Heart left ventricle (tissue), 16 donors: Measurements from ENCODE around the gene BATF3. TPM values are rescaled to one million over a fixed set of nuclear protein-coding genes. Genes with fewer than 3 reads are reported as not detected.
"Not testable (repeated sequence)": the region's sequence is repeated elsewhere in the genome, so short reads cannot be mapped to it uniquely, and the experiment has no call there.

Experiments used
- ATAC-seq, 4 donors: fragments of 200-7000 bp; cut with Tn5 transposase; one replicate each; pipeline ENCODE4 v1.9.1; 2020 to 2022; ENCODE audit warnings: moderate library complexity in 4 of 4, mild to moderate bottlenecking in 3 of 4, moderate number of reproducible peaks in 1 of 4
- DNase-seq, 5 donors: peaks; one replicate each; pipeline ENCODE4 v3.0.0-alpha.2; 2020
- H3K27ac ChIP-seq, 12 donors: fragments of 200-600 bp; sonication (generic) in 4 of 12; one replicate each; pipeline versions ENCODE4 v1.5.0 to v1.8.0; 2016 to 2022; ENCODE audit warnings: mild to moderate bottlenecking in 2 of 12
- H3K27me3 ChIP-seq, 9 donors: fragments of 200-600 bp; sonication (generic) in 2 of 9; one replicate each; pipeline versions ENCODE4 v1.5.1 to v1.8.0; 2016 to 2022; ENCODE audit warnings: mild to moderate bottlenecking in 3 of 9
- H3K36me3 ChIP-seq, 9 donors: fragments of 200-600 bp; sonication (generic) in 2 of 9; one replicate each; pipeline versions ENCODE4 v1.5.0 to v1.8.0; 2018 to 2022; ENCODE audit warnings: mild to moderate bottlenecking in 2 of 9
- H3K4me1 ChIP-seq, 12 donors: fragments of 200-600 bp; sonication (generic) in 4 of 12; one replicate each; pipeline versions ENCODE4 v1.5.0 to v1.8.0; 2016 to 2022; ENCODE audit warnings: mild to moderate bottlenecking in 3 of 12
- H3K4me3 ChIP-seq, 12 donors: fragments of 200-600 bp; sonication (generic) in 4 of 12; one replicate each; pipeline versions ENCODE4 v1.5.0 to v1.8.0; 2017 to 2022; ENCODE audit warnings: mild to moderate bottlenecking in 9 of 12, moderate library complexity in 4 of 12
- H3K9me3 ChIP-seq, 12 donors: fragments of 200-600 bp; sonication (generic) in 4 of 12; one replicate each; pipeline versions ENCODE4 v1.5.0 to v1.8.0; 2016 to 2022; ENCODE audit warnings: mild to moderate bottlenecking in 1 of 12
- CTCF ChIP-seq, 12 donors: fragments of 200-600 bp; sonication (generic) in 4 of 12; IDR thresholded peaks; one replicate each; pipeline versions ENCODE4 v1.5.0 to v1.8.0; 2018 to 2022; ENCODE audit warnings: antibody characterized with exemption in 12 of 12, mild to moderate bottlenecking in 5 of 12
- POLR2A ChIP-seq, 2 donors: fragments of 450-650 bp; IDR thresholded peaks; one replicate each; pipeline ENCODE4 v1.6.1; 2017; ENCODE audit warnings: antibody characterized with exemption in 2 of 2, mild to moderate bottlenecking in 2 of 2, moderate library complexity in 2 of 2
- WGBS, 4 donors: extraction: QIAGEN DNeasy Blood & Tissue Kit in 2 of 4; methylation state at CpG; one replicate each; pipeline versions ENCODE4 v1.1.5 to v1.1.7; 2013 to 2018; 5-methylcytosine and 5-hydroxymethylcytosine counted together
- intact Hi-C, 10 donors: fragments of 100-400 bp; cut with DNase I; formaldehyde crosslinking; loops; one replicate each; pipeline versions ENCODE4 v1.11.1 to v1.14.2; 2022
- polyA plus RNA-seq, 2 donors: library from polyadenylated mRNA; stranded (reverse); fragments of 200-250 nt; gene quantifications; one replicate each; pipeline ENCODE4 v1.2.3, GENCODE V29; 2013
- total RNA-seq, 9 donors: library from RNA; depleted of rRNA in 2 of 9; stranded (reverse); fragments of >200 nt in 2 of 9; fragmentation: NEBNext Ultra II Directional in 3 of 9; extraction: Animal tissue kit (Norgen Biotek cat#: 25700) in 3 of 9; gene quantifications; one replicate each; pipeline versions ENCODE4 v1.1.0 to v1.2.4, GENCODE V29; 2016 to 2023
- donor health status: ischemic (EF 13 %, LVEDD 7.1; RV severe dilation, severe dysfunction).
- donor health status: healthy with polysubstance abuse.
- donor health status: DM: no; HTN: yes; CAD: no.
- donor health status: DM: no; HTN: no; CAD: no.
- donor health status: ischemic (EF 25% LVEDD 6.9; RV normal size, moderate dysfunction).
- donor health status: ischemic (EF 25% LVEDD 5.7; RV mildly dilated, moderate dysfunction).
- donor health status: healthy.
- donor health status: DM: yes; HTN: yes; CAD: no.
- donor health status: ischemic (EF 35%, LVEDD 5.7; RV mildly dilated, moderate dysfunction).
- donor health status: nonischemic (EF 11% LVEDD 7.7; RV severe dilation, severe dysfunction).
- donor health status: DM: yes; HTN: yes; CAD: no.
- donor health status: PGD.
- donor health status: ischemic (EF 29% LVEDD 5.4; RV normal size, mild dysfunction).
- donor health status: nonischemic (EF 23%, LVEDD 6.1; RV moderate dilation, normal function).

BATF3 gene
- total and polyA plus RNA-seq, 11 donors = 0.50 to 8.9 (median 1.2) TPM; not detected in 1

- intact Hi-C loops = no loop called here
- ATAC-seq (no peak), DNase-seq (no peak)
- Histone ChIP-seq H3K4me3 (no peak overlapping the region), H3K27me3 (no peaks in the 10 kb centered on the region), H3K27ac (no peak overlapping the region), H3K36me3 (no peaks in the 10 kb centered on the region), H3K4me1 (peaks cover 0 to 21% (median 6%) of the 10 kb centered on the region in 12 donors), H3K9me3 (peaks cover 0 to 11% (median 2%) of the 10 kb centered on the region in 12 donors)
- 83 to 95% (median 88%) methylated on average over 2 of the region's 2 CpGs for WGBS, 4 donors
- TF ChIP-seq POLR2A (IDR thresholded peaks at IDR 0.05) (no peak), CTCF (IDR thresholded peaks at IDR 0.05) (no peak)
Measured at GRCh38 chr1:212643877-212644276, 55.8 kb downstream of the BATF3 start.

DNA sequence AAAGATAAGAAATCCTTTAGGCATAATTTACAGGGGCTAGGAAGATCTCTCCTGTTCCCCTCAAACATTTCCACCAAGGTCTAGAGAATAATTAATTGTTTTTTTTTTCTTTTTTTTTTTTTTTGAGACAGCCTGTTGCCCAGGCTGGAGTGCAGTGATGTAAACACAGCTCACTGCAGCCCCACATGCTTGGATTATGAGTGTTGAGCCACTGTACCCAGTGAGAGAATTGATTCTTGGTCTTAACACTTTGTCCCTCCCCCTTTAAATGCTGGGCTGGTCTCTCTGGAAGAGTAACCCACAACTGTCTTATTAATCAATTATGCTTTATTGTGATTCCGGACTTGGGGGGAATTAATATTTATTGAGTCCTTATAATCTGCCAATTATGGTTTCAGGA lies 57.7 kb downstream of the BATF3 start:
- Histone ChIP-seq H3K27ac (no peak overlapping the region), H3K4me1 (peaks cover 0 to 32% (median 21%) of the 10 kb centered on the region in 12 donors), H3K36me3 (no peaks in the 10 kb centered on the region), H3K4me3 (no peak overlapping the region), H3K27me3 (no peaks in the 10 kb centered on the region), H3K9me3 (peaks cover 0 to 11% (median 2%) of the 10 kb centered on the region in 12 donors)
- intact Hi-C loops = no loop called here
- TF ChIP-seq POLR2A (IDR thresholded peaks at IDR 0.05) = no peak
- no peak for TF ChIP-seq CTCF (IDR thresholded peaks at IDR 0.05)
- ATAC-seq = no peak
- WGBS, 4 donors = 94 to 100% (median 96%) methylated on average over 1 of the region's 1 CpG
- no peak for DNase-seq

GRCh38 chr1:212640223-212640878 lies 59.3 kb downstream of the BATF3 start:
- DNase-seq (no peak), ATAC-seq (no peak)
- Histone ChIP-seq H3K36me3 (no peaks in the 10 kb centered on the region), H3K4me3 (no peak overlapping the region), H3K27ac (peak overlapping the region in 3 of 12 donors; percentile 42 to 84 (median 80)), H3K4me1 (peaks cover 3 to 48% (median 38%) of the 10 kb centered on the region in 12 donors), H3K9me3 (peaks cover 0 to 11% (median 2%) of the 10 kb centered on the region in 12 donors), H3K27me3 (no peaks in the 10 kb centered on the region)
- 96 to 100% (median 99%) methylated on average over 3 of the region's 3 CpGs for WGBS, 4 donors
- TF ChIP-seq CTCF (IDR thresholded peaks at IDR 0.05) (no peak), POLR2A (IDR thresholded peaks at IDR 0.05) (no peak)
- intact Hi-C loops = no loop called here

DNA sequence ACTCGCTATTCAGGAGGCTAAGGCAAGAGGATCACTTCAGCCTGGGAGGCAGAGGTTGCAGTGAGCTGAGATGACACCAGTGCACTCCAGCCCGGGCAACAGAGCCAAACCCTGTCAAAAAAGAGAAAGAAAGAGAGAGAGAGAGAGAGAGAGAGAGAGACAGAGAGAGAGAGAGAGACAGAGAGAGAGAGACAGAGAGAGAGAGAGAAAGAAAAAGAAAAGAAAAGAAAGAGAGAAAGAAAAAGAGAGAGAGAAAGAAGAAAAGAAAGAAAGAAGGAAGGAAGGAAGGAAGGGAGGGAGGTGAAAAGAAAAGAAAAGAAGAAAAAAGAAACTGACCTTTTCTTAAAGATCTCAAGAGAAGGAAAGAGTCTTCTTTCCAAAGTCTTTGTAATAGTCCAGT lies 60.1 kb downstream of the BATF3 start:
- Histone ChIP-seq H3K4me1 (peaks cover 3 to 56% (median 43%) of the 10 kb centered on the region in 12 donors), H3K27ac (peak overlapping the region; percentile 68 to 95 (median 78)), H3K9me3 (peaks cover 0 to 11% (median 2%) of the 10 kb centered on the region in 12 donors)
- H3K36me3 ChIP-seq, ATAC-seq, DNase-seq, H3K4me3 ChIP-seq, H3K27me3 ChIP-seq: not testable (repeated sequence)
- WGBS, 4 donors = 87 to 99% (median 95%) methylated on average over 2 of the region's 2 CpGs
- intact Hi-C loops = loop anchor here in 3 of 10 donors (2.0 kb wide), 2 partner anchors 25 to 31 kb away; partner anchors contain the start of gene ATF3 (in 3 of the 3)
